ENCODE results near the gene PTTG1IP2. TPM values are rescaled to one million over a fixed set of nuclear protein-coding genes. Genes with fewer than 3 reads are reported as not detected.

PTTG1IP2 gene
- total and polyA plus RNA-seq, 4 donors = 2.0 TPM; not detected in 3

DNA sequence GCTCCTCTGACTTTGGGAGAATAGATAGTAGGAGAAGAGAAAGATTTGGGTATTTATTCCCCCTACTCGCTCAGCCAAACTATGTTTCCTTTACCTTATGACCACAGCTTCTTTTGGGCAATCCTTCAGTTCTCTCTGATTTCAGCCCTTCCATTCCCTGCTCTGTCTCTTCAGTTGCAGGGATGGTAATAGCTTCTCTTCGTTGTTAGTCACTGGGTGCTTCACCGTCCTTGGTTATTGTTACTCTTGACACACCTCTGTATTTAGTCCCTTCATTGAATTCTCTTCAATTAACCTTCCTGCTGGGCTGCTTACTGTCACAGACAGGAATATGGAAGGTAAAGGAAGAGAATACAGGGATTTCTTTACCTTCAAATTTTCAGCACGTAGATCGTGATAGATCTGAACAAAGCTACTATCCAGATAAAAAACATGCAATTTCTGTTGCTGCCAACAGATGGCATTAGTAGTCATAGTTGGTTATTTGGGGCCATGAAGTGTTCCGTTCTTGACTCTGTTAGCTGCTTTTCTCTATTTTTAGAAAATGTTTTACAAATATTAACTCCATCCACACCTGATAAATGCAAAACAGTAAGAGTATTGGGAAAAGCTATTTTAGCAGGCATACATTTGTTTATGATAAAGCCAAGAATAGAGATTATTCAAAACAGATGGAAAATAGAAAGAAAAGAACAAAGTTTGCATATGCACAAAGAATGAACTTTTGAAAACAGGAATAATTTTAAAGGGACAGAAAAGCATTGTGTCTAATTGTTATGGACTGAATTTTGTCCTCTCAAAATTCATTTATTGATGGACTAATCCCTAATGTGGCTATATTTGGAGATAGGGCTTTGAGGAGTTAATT is 14.0 kb upstream of the PTTG1IP2 start:
- H3K27me3 ChIP-seq (ENCODE audit: control insufficient read depth in 4 of 4, insufficient read depth in 4 of 4, low read length in 3 of 4) = no peaks in the 10 kb centered on the region
- peak overlapping the region; percentile 40 to 48 (median 45) for H3K4me3 ChIP-seq (ENCODE audit: low read depth in 1 of 3, low read length in 3 of 3)
- H3K4me1 ChIP-seq (ENCODE audit: control insufficient read depth in 4 of 4, insufficient read depth in 4 of 4, low read length in 3 of 4) = peaks cover 1 to 44% (median 24%) of the 10 kb centered on the region in 4 donors
- DNase-seq (ENCODE audit: low spot score) = no peak
- 20% methylated on average over 6 of the region's 6 CpGs for WGBS
- no peaks in the 10 kb centered on the region for H3K36me3 ChIP-seq (ENCODE audit: control insufficient read depth in 4 of 4, insufficient read depth in 3 of 4, low read depth in 1 of 4, low read length in 3 of 4)
- peak overlapping the region in 1 of 2 donors; percentile 36 for H3K9ac ChIP-seq (ENCODE audit: low read depth in 1 of 2, low read length in 2 of 2)
- peak overlapping the region; percentile 28 to 68 for H3K27ac ChIP-seq (ENCODE audit: low read depth in 1 of 2, low read length in 2 of 2)
- no peaks in the 10 kb centered on the region for H3K9me3 ChIP-seq (ENCODE audit: control insufficient read depth in 4 of 4, low read length in 3 of 4)
- TF ChIP-seq EGR1 (IDR thresholded peaks at IDR 0.05; ENCODE audit: low read depth in 2 of 2) = no peak
- peak; percentile 8 for TF ChIP-seq HNF4A (conservative IDR thresholded peaks at IDR 0.05)
- no peak for TF ChIP-seq TAF1 (conservative IDR thresholded peaks at IDR 0.05)
- TF ChIP-seq, protein P1, sequence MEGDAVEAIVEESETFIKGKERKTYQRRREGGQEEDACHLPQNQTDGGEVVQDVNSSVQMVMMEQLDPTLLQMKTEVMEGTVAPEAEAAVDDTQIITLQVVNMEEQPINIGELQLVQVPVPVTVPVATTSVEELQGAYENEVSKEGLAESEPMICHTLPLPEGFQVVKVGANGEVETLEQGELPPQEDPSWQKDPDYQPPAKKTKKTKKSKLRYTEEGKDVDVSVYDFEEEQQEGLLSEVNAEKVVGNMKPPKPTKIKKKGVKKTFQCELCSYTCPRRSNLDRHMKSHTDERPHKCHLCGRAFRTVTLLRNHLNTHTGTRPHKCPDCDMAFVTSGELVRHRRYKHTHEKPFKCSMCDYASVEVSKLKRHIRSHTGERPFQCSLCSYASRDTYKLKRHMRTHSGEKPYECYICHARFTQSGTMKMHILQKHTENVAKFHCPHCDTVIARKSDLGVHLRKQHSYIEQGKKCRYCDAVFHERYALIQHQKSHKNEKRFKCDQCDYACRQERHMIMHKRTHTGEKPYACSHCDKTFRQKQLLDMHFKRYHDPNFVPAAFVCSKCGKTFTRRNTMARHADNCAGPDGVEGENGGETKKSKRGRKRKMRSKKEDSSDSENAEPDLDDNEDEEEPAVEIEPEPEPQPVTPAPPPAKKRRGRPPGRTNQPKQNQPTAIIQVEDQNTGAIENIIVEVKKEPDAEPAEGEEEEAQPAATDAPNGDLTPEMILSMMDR (IDR thresholded peaks at IDR 0.05; ENCODE audit: low read depth, low read length, missing input control) = peak; percentile 64
- no peak for TF ChIP-seq FOXA1 (IDR thresholded peaks at IDR 0.05)
- no peak for TF ChIP-seq FOXA2 (IDR thresholded peaks at IDR 0.05)
- no peak for TF ChIP-seq JUND (IDR thresholded peaks at IDR 0.05)
- peak; percentile 87 for TF ChIP-seq RAD21 (IDR thresholded peaks at IDR 0.05)
- no peak for TF ChIP-seq SP1 (IDR thresholded peaks at IDR 0.05)
- TF ChIP-seq HNF4G (IDR thresholded peaks at IDR 0.05) = no peak
- TF ChIP-seq, protein P2, sequence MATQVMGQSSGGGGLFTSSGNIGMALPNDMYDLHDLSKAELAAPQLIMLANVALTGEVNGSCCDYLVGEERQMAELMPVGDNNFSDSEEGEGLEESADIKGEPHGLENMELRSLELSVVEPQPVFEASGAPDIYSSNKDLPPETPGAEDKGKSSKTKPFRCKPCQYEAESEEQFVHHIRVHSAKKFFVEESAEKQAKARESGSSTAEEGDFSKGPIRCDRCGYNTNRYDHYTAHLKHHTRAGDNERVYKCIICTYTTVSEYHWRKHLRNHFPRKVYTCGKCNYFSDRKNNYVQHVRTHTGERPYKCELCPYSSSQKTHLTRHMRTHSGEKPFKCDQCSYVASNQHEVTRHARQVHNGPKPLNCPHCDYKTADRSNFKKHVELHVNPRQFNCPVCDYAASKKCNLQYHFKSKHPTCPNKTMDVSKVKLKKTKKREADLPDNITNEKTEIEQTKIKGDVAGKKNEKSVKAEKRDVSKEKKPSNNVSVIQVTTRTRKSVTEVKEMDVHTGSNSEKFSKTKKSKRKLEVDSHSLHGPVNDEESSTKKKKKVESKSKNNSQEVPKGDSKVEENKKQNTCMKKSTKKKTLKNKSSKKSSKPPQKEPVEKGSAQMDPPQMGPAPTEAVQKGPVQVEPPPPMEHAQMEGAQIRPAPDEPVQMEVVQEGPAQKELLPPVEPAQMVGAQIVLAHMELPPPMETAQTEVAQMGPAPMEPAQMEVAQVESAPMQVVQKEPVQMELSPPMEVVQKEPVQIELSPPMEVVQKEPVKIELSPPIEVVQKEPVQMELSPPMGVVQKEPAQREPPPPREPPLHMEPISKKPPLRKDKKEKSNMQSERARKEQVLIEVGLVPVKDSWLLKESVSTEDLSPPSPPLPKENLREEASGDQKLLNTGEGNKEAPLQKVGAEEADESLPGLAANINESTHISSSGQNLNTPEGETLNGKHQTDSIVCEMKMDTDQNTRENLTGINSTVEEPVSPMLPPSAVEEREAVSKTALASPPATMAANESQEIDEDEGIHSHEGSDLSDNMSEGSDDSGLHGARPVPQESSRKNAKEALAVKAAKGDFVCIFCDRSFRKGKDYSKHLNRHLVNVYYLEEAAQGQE (IDR thresholded peaks at IDR 0.05) = no peak
- peak; percentile 34 for TF ChIP-seq YY1 (IDR thresholded peaks at IDR 0.05)

DNA sequence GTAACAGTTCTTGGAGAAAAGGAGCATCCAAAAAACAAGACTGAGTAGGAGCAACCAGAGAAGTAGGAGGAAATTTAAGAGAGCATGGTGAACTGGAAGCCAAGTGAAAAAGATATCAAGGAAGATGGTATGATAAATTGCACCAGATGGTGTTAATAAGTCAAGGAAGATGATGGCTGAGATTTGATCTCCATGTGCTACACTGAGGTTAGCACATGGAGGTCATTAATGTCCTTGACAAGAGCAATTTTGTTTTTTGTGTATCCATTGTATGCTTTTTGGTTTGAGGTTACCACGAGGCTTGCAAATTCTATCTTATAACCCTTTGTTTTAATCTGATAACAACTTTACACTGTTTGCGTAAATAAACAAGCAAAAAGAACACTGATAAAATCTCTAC is 11.3 kb upstream of the PTTG1IP2 start:
- Histone ChIP-seq H3K4me1 (ENCODE audit: control insufficient read depth in 4 of 4, insufficient read depth in 4 of 4, low read length in 3 of 4) (peaks cover 0 to 37% (median 18%) of the 10 kb centered on the region in 4 donors), H3K9me3 (ENCODE audit: control insufficient read depth in 4 of 4, low read length in 3 of 4) (no peaks in the 10 kb centered on the region), H3K36me3 (ENCODE audit: control insufficient read depth in 4 of 4, insufficient read depth in 3 of 4, low read depth in 1 of 4, low read length in 3 of 4) (no peaks in the 10 kb centered on the region), H3K27ac (ENCODE audit: low read depth in 1 of 2, low read length in 2 of 2) (no peak overlapping the region), H3K9ac (ENCODE audit: low read depth in 1 of 2, low read length in 2 of 2) (no peak overlapping the region), H3K4me3 (ENCODE audit: low read depth in 1 of 3, low read length in 3 of 3) (no peak overlapping the region), H3K27me3 (ENCODE audit: control insufficient read depth in 4 of 4, insufficient read depth in 4 of 4, low read length in 3 of 4) (no peaks in the 10 kb centered on the region)
- DNase-seq (ENCODE audit: low spot score) = no peak
- 61% methylated on average over 2 of the region's 2 CpGs for WGBS
- TF ChIP-seq JUND (IDR thresholded peaks at IDR 0.05) = no peak
- TF ChIP-seq GABPA (IDR thresholded peaks at IDR 0.05 in 1 of 2, conservative IDR thresholded peaks at IDR 0.05 in 1 of 2) = no peak
- TF ChIP-seq FOXA1 (IDR thresholded peaks at IDR 0.05) = no peak
- TF ChIP-seq, protein P1 (IDR thresholded peaks at IDR 0.05; ENCODE audit: low read depth, low read length, missing input control) = no peak
- no peak for TF ChIP-seq RXRA (IDR thresholded peaks at IDR 0.05)
- TF ChIP-seq, protein P3, sequence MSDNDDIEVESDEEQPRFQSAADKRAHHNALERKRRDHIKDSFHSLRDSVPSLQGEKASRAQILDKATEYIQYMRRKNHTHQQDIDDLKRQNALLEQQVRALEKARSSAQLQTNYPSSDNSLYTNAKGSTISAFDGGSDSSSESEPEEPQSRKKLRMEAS (IDR thresholded peaks at IDR 0.05) = no peak
- no peak for TF ChIP-seq EGR1 (IDR thresholded peaks at IDR 0.05; ENCODE audit: low read depth in 2 of 2)
- TF ChIP-seq SP1 (IDR thresholded peaks at IDR 0.05) = no peak
- TF ChIP-seq YY1 (IDR thresholded peaks at IDR 0.05) = no peak
- TF ChIP-seq RAD21 (IDR thresholded peaks at IDR 0.05) = no peak
- TF ChIP-seq, protein P2 (IDR thresholded peaks at IDR 0.05) = no peak
- TF ChIP-seq, protein P4, sequence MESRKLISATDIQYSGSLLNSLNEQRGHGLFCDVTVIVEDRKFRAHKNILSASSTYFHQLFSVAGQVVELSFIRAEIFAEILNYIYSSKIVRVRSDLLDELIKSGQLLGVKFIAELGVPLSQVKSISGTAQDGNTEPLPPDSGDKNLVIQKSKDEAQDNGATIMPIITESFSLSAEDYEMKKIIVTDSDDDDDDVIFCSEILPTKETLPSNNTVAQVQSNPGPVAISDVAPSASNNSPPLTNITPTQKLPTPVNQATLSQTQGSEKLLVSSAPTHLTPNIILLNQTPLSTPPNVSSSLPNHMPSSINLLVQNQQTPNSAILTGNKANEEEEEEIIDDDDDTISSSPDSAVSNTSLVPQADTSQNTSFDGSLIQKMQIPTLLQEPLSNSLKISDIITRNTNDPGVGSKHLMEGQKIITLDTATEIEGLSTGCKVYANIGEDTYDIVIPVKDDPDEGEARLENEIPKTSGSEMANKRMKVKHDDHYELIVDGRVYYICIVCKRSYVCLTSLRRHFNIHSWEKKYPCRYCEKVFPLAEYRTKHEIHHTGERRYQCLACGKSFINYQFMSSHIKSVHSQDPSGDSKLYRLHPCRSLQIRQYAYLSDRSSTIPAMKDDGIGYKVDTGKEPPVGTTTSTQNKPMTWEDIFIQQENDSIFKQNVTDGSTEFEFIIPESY (IDR thresholded peaks at IDR 0.05) = no peak
- TF ChIP-seq FOXA2 (IDR thresholded peaks at IDR 0.05) = no peak
